H1 (cell line): ENCODE measurements around the gene CCR3. TPM values are rescaled to one million over a fixed set of nuclear protein-coding genes. Genes with fewer than 3 reads are reported as not detected.

Experiments used
- KDM1A ChIP-seq: fragments of 200-600, 300-600 bp; sonication (generic); IDR thresholded peaks from 2 replicates; pipeline ENCODE4 v1.7.1; 2016; ENCODE audit warnings: mild to moderate bottlenecking, low read length, borderline replicate concordance
- SUZ12 ChIP-seq: fragments of 200-600 bp; sonication (generic); IDR thresholded peaks from 2 replicates; pipeline ENCODE4 v1.6.1; 2012; ENCODE audit warnings: mild to moderate bottlenecking, inconsistent platforms, low read length, moderate library complexity, mixed read lengths
- TEAD4 ChIP-seq: IDR thresholded peaks from 2 replicates; pipeline ENCODE4 v1.6.1; 2012; ENCODE audit warnings: low read depth, low read length, inconsistent platforms, mixed read lengths
- polyA plus RNA-seq, 7 experiments: library from polyadenylated mRNA; depleted of rRNA in 3 of 7; stranded (reverse) in 5 of 7; unstranded in 2 of 7; fragments of >200 nt in 5 of 7; fragments of 200-250 nt in 2 of 7; gene quantifications; 1 replicate in 5 of 7; 2 replicates in 1 of 7; 4 replicates in 1 of 7; pipeline versions ENCODE4 v1.2.1 to v1.2.3, GENCODE V29; 2011 to 2013; ENCODE audit warnings: missing spikeins in 2 of 7, mixed read lengths in 2 of 7
- total RNA-seq: library from RNA; stranded (reverse); fragmentation: NEBNext Ultra II Directional; extraction: Animal tissue kit (Norgen Biotek cat#: 25700); gene quantifications from 2 replicates; pipeline ENCODE4 v1.2.1, GENCODE V29; 2021

The CCR3 gene
- total and polyA plus RNA-seq, 2 of the 8 experiments (the other 6 are each of a cell fraction or from before 2014, with no cell fraction given) = not detected

DNA sequence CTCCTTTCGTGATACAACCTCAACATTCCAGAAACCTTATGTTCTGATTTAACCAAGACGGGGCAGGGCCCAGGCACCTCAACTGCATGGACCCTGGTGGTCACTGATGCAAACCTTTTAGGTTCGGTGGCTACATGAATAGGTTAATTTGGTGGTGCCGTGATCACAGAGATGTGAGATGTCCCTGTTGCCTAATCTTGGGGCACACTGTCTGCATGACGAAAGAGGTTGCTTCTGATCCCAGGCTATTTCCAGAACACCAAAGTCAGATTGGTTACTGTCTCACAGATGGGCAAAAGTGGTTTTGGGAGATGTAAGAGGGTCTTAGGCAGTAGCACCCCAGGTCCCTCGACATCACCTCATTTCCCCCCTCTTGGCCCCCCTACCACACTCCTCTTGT is 30.2 kb upstream of the CCR3 start (continued):
- TF ChIP-seq SUZ12 = no peak
- TF ChIP-seq TEAD4 = no peak
- no peak for TF ChIP-seq KDM1A
